Measurements from ENCODE around the gene SGTA.

SGTA gene

DNA sequence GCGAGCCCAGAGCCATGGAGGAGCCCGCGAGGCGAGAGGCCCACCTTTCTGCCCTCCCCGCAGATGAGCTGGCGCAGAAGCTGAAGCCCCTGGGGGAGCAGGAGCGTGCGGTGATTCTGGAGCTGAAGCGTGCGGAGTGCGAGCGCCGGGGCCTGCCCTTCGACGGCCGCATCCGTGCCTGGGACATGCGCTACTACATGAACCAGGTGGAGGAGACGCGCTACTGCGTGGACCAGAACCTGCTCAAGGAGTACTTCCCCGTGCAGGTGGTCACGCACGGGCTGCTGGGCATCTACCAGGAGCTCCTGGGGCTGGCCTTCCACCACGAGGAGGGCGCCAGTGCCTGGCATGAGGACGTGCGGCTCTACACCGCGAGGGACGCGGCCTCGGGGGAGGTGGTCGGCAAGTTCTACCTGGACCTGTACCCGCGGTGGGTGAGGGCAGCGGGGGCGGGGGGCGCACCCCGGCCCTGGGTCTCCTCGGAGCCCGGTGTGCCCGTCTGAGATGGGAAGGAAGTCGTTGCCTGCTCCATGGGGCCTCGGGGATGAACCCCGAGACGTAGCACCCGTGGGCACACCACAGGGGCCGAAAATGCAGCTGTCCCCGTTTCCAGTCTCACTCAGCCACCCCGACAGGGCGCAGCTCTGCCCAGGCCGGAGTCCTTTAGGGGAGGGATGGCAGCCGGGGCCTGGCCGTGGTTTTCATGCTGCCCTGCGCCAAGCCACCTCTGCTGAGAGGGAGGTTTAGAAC, 24.5 kb upstream of the SGTA start:
- Histone ChIP-seq H3K36me3 (ENCODE audit: insufficient read depth, low read length) (peaks cover 50% of the 10 kb centered on the region), H3K4me2 (ENCODE audit: low read length) (no peak overlapping the region), H3K9ac (ENCODE audit: low read depth, low read length) (no peak overlapping the region), H3K4me3 (ENCODE audit: low read length) (no peak overlapping the region), H3K9me3 (replicated peaks; ENCODE audit: low read length) (no peaks in the 10 kb centered on the region), H3K27me3 (ENCODE audit: control insufficient read depth, insufficient read depth, low read length) (no peaks in the 10 kb centered on the region), H3K4me1 (ENCODE audit: control insufficient read depth, insufficient read depth, low read length) (no peaks in the 10 kb centered on the region)

DNA sequence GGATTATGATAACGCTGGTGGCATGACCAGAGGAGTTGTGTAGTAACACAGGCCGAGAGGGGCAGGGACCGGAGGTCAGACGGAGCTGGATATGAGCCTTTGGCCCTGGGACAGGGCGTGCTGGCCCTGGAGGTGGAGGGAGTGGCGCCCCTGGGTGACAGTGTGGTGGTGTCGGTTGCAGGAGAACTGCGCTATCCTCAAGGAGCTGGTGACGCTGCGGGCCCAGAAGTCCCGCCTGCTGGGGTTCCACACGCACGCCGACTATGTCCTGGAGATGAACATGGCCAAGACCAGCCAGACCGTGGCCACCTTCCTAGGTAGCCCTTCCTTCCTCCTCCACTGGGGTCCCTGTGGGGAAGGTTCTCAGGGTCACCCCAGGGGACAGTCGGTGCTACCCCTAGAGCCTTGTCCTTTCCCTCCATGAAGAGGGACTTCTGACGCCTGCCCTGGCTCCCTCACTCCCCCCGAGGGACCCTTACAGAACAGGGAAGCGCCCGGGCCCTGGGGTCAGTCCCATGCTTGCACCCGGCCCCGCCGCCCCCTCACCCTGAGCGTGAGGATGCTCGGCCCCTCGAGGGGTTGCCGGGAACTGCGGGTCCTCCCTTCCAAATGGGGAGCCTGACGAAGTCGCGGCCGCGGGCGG, 23.8 kb upstream of the SGTA start:
- peaks cover 46% of the 10 kb centered on the region for H3K36me3 ChIP-seq (ENCODE audit: insufficient read depth, low read length)
- H3K4me3 ChIP-seq (ENCODE audit: low read length): no peak overlapping the region
- H3K9me3 ChIP-seq (replicated peaks; ENCODE audit: low read length): no peaks in the 10 kb centered on the region
- no peaks in the 10 kb centered on the region for H3K4me1 ChIP-seq (ENCODE audit: control insufficient read depth, insufficient read depth, low read length)
- no peaks in the 10 kb centered on the region for H3K27me3 ChIP-seq (ENCODE audit: control insufficient read depth, insufficient read depth, low read length)
- H3K9ac ChIP-seq (ENCODE audit: low read depth, low read length): no peak overlapping the region
- H3K4me2 ChIP-seq (ENCODE audit: low read length): no peak overlapping the region

DNA sequence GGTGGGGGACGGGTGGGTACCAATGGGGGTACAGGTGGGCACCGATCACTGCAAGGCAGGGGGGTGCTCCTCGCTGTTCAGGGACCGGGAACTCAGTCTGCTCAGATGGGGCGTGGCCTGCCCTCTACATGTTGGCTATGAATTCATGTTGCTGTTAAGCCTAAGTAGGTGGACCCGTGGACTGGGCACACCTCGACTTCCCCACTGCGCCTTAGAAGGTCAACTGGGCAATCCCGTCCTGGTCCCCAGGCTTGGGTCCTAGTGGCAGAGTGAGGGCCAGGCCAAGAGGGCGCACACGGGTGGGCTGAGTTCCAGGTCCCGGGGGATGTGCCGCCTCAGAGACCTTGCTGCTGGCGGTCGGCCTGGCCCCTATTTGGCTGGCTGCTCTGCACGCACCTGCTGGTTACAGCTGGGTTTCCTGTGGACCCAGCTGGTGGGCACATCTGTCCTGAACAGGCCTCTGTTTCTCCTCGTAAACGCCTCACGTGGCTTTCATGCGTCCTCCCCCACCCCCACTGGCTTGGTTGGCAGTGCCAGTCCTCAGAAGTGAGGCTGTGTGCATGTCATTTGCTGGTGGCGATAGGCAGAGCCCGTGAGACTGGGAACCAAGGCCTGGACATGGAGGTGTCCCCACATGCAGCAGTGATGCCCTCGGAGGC, 23.0 kb upstream of the SGTA start:
- Histone ChIP-seq H3K4me1 (ENCODE audit: control insufficient read depth, insufficient read depth, low read length) (no peaks in the 10 kb centered on the region), H3K36me3 (ENCODE audit: insufficient read depth, low read length) (peaks cover 46% of the 10 kb centered on the region), H3K27me3 (ENCODE audit: control insufficient read depth, insufficient read depth, low read length) (no peaks in the 10 kb centered on the region), H3K4me2 (ENCODE audit: low read length) (no peak overlapping the region), H3K9me3 (replicated peaks; ENCODE audit: low read length) (no peaks in the 10 kb centered on the region), H3K9ac (ENCODE audit: low read depth, low read length) (no peak overlapping the region), H3K4me3 (ENCODE audit: low read length) (no peak overlapping the region)

DNA sequence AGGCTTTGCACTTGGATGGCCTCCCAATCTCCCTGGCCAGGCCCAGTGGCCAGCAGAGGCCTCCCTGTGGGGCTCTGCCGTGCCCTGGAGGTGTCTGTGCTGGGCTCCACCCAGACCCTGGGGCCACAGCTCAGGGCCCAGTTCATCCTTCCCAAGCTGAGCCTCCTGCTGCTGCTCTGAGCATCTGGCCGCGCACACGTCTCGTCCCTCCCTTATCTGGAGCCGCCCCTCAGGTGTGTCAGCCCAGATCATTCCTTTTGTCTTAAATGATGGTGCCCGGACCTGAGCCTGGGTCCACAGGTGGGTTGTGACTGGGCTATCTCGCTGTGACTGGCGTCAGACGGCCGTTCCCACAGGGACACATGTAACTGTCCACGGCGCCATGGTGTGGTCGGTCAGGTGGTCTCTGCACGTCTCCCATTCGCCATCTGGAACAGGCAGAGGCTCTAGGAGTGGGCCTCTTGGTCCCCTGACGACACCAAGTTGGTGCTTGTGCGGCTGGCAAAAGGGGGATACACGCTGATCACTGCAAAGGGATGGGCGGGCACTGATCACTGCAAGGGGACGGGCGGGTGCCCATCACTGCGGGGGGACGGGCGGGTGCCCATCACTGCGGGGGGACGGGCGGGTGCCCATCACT, 22.3 kb upstream of the SGTA start:
- no peaks in the 10 kb centered on the region for H3K9me3 ChIP-seq (replicated peaks; ENCODE audit: low read length)
- no peak overlapping the region for H3K4me2 ChIP-seq (ENCODE audit: low read length)
- no peak overlapping the region for H3K9ac ChIP-seq (ENCODE audit: low read depth, low read length)
- no peaks in the 10 kb centered on the region for H3K27me3 ChIP-seq (ENCODE audit: control insufficient read depth, insufficient read depth, low read length)
- H3K36me3 ChIP-seq (ENCODE audit: insufficient read depth, low read length): peaks cover 49% of the 10 kb centered on the region
- H3K4me1 ChIP-seq (ENCODE audit: control insufficient read depth, insufficient read depth, low read length): no peaks in the 10 kb centered on the region
- no peak overlapping the region for H3K4me3 ChIP-seq (ENCODE audit: low read length)

DNA sequence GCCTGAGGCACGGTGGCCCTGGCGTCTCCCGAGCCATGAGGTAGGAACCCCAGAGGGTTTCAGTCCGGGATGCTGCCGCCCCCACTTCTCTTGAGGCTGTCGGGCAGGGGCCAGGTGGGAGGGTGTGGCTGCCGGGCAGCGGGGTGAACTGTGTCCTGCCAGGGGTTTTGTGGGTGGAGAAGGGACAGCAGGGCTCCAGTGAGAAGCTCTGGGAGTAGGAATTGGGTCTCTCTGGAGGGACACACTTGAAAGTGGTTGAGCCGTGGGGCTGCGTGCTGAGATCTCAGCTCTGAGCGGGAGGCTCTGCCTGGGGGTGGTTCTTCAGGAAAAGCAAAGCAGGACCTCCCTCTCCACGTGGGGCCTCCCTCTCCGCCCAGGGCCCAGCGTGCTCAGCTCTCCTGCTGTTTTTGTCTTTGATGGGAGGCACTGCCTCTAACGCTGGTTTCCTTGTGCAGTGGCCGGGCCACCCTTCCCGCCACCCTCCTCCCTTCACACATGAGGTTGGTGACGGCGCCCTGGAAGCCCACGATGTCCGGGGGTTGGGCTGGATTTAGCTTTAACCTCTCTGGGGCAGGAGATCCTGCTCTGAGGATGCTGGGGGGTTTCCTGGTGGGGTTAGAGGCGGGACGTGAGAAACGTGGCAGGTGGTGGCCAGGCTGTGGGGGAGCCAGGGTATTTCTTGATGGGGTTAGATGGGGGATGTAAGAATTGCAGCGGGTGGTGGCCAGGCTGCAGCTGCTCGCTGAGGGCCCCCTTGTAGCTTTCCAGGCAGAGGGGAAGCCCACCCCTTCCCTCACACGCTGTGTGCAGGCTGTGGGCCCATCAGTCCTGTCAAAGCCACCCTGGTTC, 21.3 kb upstream of the SGTA start:
- no peaks in the 10 kb centered on the region for H3K4me1 ChIP-seq (ENCODE audit: control insufficient read depth, insufficient read depth, low read length)
- no peaks in the 10 kb centered on the region for H3K9me3 ChIP-seq (replicated peaks; ENCODE audit: low read length)
- H3K4me2 ChIP-seq (ENCODE audit: low read length): no peak overlapping the region
- H3K27me3 ChIP-seq (ENCODE audit: control insufficient read depth, insufficient read depth, low read length): no peaks in the 10 kb centered on the region
- no peak overlapping the region for H3K9ac ChIP-seq (ENCODE audit: low read depth, low read length)
- H3K4me3 ChIP-seq (ENCODE audit: low read length): no peak overlapping the region
- H3K36me3 ChIP-seq (ENCODE audit: insufficient read depth, low read length): peaks cover 57% of the 10 kb centered on the region

DNA sequence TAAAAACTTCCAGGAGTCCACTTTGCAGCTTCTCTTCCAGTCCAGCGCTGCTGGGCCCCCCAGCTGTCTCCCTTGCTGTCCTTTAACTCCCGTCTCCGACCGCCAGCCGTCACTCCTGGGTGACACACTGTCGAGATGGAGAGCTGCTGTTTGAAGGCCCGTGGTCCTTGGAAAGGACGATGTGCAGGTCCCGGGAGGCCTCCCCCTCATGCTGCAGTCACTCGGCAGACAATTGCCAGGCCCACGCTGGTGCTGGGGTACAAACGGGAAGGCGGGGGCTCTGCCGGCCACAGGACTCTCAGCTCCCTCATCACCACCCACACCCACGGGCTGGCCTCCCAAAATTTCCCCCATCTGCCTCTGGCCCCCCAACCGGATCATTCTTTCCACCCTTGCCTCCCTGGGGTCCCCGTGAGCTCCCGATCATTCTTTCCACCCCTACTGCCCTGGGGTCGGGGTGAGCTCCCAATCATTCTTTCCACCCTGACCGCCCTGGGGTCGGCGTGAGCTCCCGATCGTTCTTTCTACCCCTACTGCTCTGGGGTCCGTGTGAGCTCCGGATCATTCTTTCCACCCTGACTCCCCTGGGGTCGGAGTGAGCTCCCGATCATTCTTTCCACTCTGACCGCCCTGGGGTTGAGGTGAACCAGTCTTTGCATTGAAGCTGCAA, 20.5 kb upstream of the SGTA start:
- Histone ChIP-seq H3K9ac (ENCODE audit: low read depth, low read length) (no peak overlapping the region), H3K4me2 (ENCODE audit: low read length) (no peak overlapping the region), H3K36me3 (ENCODE audit: insufficient read depth, low read length) (peaks cover 54% of the 10 kb centered on the region), H3K27me3 (ENCODE audit: control insufficient read depth, insufficient read depth, low read length) (no peaks in the 10 kb centered on the region), H3K9me3 (replicated peaks; ENCODE audit: low read length) (no peaks in the 10 kb centered on the region), H3K4me1 (ENCODE audit: control insufficient read depth, insufficient read depth, low read length) (no peaks in the 10 kb centered on the region), H3K4me3 (ENCODE audit: low read length) (no peak overlapping the region)

DNA sequence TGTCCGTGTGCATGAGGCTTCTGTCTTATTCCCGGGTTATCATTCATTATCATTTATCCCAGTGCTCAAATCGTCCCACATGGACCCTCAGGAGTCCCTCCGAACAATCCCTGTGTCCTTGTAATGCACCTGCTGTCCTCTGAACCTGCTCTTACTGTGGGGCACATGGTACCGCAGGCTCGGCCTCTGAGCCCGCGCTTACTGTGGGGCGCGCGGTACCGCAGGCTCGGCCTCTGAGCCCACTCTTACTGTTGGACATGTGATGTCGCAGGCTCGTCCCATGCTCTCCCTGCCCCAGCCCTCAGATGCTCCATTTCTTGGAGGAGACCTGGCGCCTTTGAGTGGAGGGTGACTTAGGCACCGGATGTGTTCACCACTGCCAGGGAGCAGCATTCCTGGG, 19.8 kb upstream of the SGTA start:
- H3K4me1 ChIP-seq (ENCODE audit: control insufficient read depth, insufficient read depth, low read length): no peaks in the 10 kb centered on the region
- no peaks in the 10 kb centered on the region for H3K27me3 ChIP-seq (ENCODE audit: control insufficient read depth, insufficient read depth, low read length)
- H3K9ac ChIP-seq (ENCODE audit: low read depth, low read length): no peak overlapping the region
- no peak overlapping the region for H3K4me3 ChIP-seq (ENCODE audit: low read length)
- H3K4me2 ChIP-seq (ENCODE audit: low read length): no peak overlapping the region
- peaks cover 53% of the 10 kb centered on the region for H3K36me3 ChIP-seq (ENCODE audit: insufficient read depth, low read length)
- H3K9me3 ChIP-seq (replicated peaks; ENCODE audit: low read length): no peaks in the 10 kb centered on the region

DNA sequence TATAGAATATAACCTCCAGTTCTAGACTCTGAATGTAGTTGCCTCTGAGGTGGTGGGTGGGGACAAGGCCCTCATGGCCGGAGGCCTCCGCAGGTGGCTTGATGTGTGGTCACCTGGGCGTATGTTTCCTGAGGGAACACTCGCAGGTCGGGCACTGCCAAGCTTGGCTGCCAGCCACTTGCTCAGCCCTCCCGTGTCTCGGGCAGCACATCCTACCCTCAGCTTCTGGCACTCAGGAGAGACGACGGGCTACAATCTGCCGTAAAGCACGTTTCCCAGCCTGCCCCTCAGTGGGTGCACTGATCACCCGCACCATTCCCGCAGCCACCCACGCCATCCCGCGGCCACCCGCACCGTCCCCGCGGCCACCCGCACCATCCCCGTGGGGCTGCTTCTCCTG, 17.4 kb upstream of the SGTA start:
- H3K4me2 ChIP-seq (ENCODE audit: low read length): no peak overlapping the region
- H3K36me3 ChIP-seq (ENCODE audit: insufficient read depth, low read length): peaks cover 49% of the 10 kb centered on the region
- no peak overlapping the region for H3K9ac ChIP-seq (ENCODE audit: low read depth, low read length)
- H3K27me3 ChIP-seq (ENCODE audit: control insufficient read depth, insufficient read depth, low read length): no peaks in the 10 kb centered on the region
- no peaks in the 10 kb centered on the region for H3K4me1 ChIP-seq (ENCODE audit: control insufficient read depth, insufficient read depth, low read length)
- no peaks in the 10 kb centered on the region for H3K9me3 ChIP-seq (replicated peaks; ENCODE audit: low read length)
- H3K4me3 ChIP-seq (ENCODE audit: low read length): no peak overlapping the region

DNA sequence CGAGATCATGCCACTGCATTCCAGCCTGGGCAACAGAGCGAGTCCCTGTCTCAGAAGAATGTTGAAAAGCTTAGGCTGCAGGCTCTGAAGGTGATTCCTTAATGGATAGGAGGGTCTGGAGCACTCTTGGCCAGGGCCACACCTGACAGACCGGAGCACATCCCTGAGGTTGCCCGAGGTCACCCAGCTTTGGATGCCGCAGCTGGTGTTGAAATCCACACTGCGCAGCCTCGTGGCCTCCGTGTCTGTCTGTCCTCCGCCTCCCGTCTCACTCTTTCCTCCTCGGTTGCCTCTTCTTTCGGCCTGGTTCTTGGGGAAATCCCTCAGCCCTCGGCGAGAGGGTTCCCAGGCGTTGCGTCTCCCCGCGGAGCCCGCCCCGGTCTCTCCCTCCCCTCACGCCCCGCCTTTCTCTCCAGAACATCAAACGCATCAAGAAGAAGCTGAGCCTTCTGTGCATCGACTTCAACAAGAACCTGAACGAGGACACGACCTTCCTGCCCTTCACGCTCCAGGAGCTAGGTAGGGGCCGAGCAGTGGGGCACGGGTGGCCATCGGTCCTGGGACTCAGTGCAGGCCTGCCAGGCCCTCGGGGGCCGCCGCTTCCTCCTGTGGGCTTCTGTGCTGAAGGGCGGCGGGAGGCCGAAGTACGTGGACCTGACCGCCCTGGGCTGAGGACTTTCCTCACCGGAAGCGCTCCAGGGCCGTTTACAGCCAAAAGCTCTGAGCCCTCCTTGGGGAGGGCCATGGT, 16.4 kb upstream of the SGTA start:
- Histone ChIP-seq H3K4me3 (ENCODE audit: low read length) (no peak overlapping the region), H3K9me3 (replicated peaks; ENCODE audit: low read length) (no peaks in the 10 kb centered on the region), H3K27me3 (ENCODE audit: control insufficient read depth, insufficient read depth, low read length) (no peaks in the 10 kb centered on the region), H3K4me2 (ENCODE audit: low read length) (no peak overlapping the region), H3K4me1 (ENCODE audit: control insufficient read depth, insufficient read depth, low read length) (no peaks in the 10 kb centered on the region), H3K9ac (ENCODE audit: low read depth, low read length) (no peak overlapping the region), H3K36me3 (ENCODE audit: insufficient read depth, low read length) (peaks cover 56% of the 10 kb centered on the region)

DNA sequence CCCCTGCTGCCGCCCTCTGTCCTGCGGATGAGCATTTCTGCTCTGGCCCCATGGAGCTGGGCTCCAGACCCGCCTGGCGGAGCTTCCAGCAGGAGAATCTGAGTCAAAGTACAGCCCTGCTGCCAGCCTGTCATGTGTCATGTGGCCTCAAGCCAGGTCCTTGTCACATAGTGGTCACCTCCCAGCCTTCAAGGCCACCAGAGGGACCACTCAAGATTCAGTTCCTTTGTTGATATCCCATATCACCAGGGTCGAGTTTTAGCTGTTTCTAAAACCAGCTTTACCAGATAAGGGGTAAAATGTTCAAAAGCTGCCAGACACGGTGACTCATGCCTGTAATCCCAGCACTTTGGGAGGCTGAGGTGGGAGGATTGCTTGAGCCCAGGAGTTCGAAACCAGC, 15.7 kb upstream of the SGTA start:
- Histone ChIP-seq H3K4me1 (ENCODE audit: control insufficient read depth, insufficient read depth, low read length) (no peaks in the 10 kb centered on the region), H3K9me3 (replicated peaks; ENCODE audit: low read length) (no peaks in the 10 kb centered on the region), H3K9ac (ENCODE audit: low read depth, low read length) (no peak overlapping the region), H3K27me3 (ENCODE audit: control insufficient read depth, insufficient read depth, low read length) (no peaks in the 10 kb centered on the region), H3K36me3 (ENCODE audit: insufficient read depth, low read length) (peaks cover 53% of the 10 kb centered on the region), H3K4me2 (ENCODE audit: low read length) (no peak overlapping the region), H3K4me3 (ENCODE audit: low read length) (no peak overlapping the region)
